OCI-LY7 (cell line): ENCODE measurements around the gene XIRP2. TPM values are rescaled to one million over a fixed set of nuclear protein-coding genes. Genes with fewer than 3 reads are reported as not detected.

Experiments
- BruUV-seq: library from RNA; stranded (reverse); fragments of 400-500 nt; replicated peaks from 2 replicates; lab custom pipeline; 2021; lab: Mats Ljungman, UMichigan
- CTCF ChIA-PET: fragments of 300-600 bp; sonication (Branson Sonifier 250); formaldehyde crosslinking; loops from one replicate; lab custom pipeline; 2022; ENCODE audit warnings: antibody characterized with exemption; ENCODE audit not compliant: unreplicated experiment; lab: Charles Lee
- POLR2A ChIA-PET: fragments of 300-600 bp; sonication (Branson Sonifier 250); formaldehyde crosslinking; loops from one replicate; lab custom pipeline; 2022; ENCODE audit warnings: antibody characterized with exemption; lab: Charles Lee
- DNase-seq: peaks from one replicate; pipeline ENCODE4 v3.0.0-alpha.2; 2015; ENCODE audit warnings: low spot score
- H2AFZ ChIP-seq: fragments of 200-600 bp; sonication (generic), shearing (Covaris generic); 2 replicates; pipeline ENCODE4 v1.6.1; 2014; ENCODE audit warnings: mild to moderate bottlenecking, antibody characterized with exemption, low read length, moderate library complexity
- H3K27ac ChIP-seq: fragments of 200-600 bp; sonication (generic); 2 replicates; pipeline ENCODE4 v1.5.1; 2014; ENCODE audit warnings: mixed run types, low read depth, mild to moderate bottlenecking, moderate library complexity, low read length, inconsistent platforms; ENCODE audit not compliant: poor library complexity, severe bottlenecking
- H3K36me3 ChIP-seq: fragments of 200-600 bp; sonication (generic); 2 replicates; pipeline ENCODE4 v1.6.1; 2014; ENCODE audit warnings: mild to moderate bottlenecking, antibody characterized with exemption, low read length, moderate library complexity, mixed read lengths; ENCODE audit not compliant: insufficient read depth
- H3K4me1 ChIP-seq: fragments of 200-600 bp; sonication (generic); 2 replicates; pipeline ENCODE4 v1.5.1; 2014; ENCODE audit warnings: mild to moderate bottlenecking, low read length; ENCODE audit not compliant: insufficient read depth, poor library complexity, severe bottlenecking
- H3K4me2 ChIP-seq: fragments of 200-600 bp; sonication (generic); 2 replicates; pipeline ENCODE4 v1.6.1; 2014; ENCODE audit warnings: mild to moderate bottlenecking, low read length
- H3K4me3 ChIP-seq: fragments of 200-600 bp; sonication (generic); 2 replicates; pipeline ENCODE4 v1.5.1; 2014; ENCODE audit warnings: mild to moderate bottlenecking, low read depth, low read length; ENCODE audit not compliant: poor library complexity, severe bottlenecking
- H3K79me2 ChIP-seq: fragments of 200-600 bp; sonication (generic); 2 replicates; pipeline ENCODE4 v1.6.1; 2016; ENCODE audit warnings: low read depth, mild to moderate bottlenecking, low read length, moderate library complexity, mixed read lengths; ENCODE audit not compliant: insufficient read depth
- H3K9me2 ChIP-seq: fragments of 200-600 bp; sonication (generic); 2 replicates; pipeline ENCODE4 v1.6.1; 2016; ENCODE audit warnings: mild to moderate bottlenecking, low read length, mixed read lengths; ENCODE audit not compliant: insufficient read depth
- H3K9me3 ChIP-seq: fragments of 200-600 bp; sonication (generic); 2 replicates; pipeline ENCODE4 v1.6.1; 2014; ENCODE audit warnings: mild to moderate bottlenecking, mixed run types, low read length, mixed read lengths
- H4K20me1 ChIP-seq: fragments of 200-600 bp; sonication (generic); 2 replicates; pipeline ENCODE4 v1.6.1; 2014; ENCODE audit warnings: mild to moderate bottlenecking, antibody characterized with exemption, low read length, moderate library complexity, mixed read lengths; ENCODE audit not compliant: insufficient read depth
- EZH2phosphoT487 ChIP-seq: fragments of 200-600 bp; sonication (generic); IDR thresholded peaks from 2 replicates; pipeline ENCODE4 v1.6.1; 2018; ENCODE audit warnings: low read depth, borderline replicate concordance, mild to moderate bottlenecking, mixed run types, antibody characterized with exemption, low read length, moderate library complexity, mixed read lengths
- intact Hi-C: fragments of 100-400 bp; cut with micrococcal nuclease; formaldehyde crosslinking; loops from one replicate; pipeline ENCODE4 v1.10.0; 2022; ENCODE audit not compliant: unreplicated experiment
- total RNA-seq, 2 experiments: library from RNA; depleted of rRNA in 1 of 2; stranded (reverse); fragments of >200 nt in 1 of 2; shearing (Covaris generic) in 1 of 2; gene quantifications; 2 replicates each; pipeline ENCODE4 v1.2.3, GENCODE V29; 2014 to 2022
- TF ChIP-seq, protein P1 (sequence below): fragments of 200-600 bp; sonication (generic); conservative IDR thresholded peaks from 2 replicates; pipeline ENCODE4 v1.5.1; 2014; ENCODE audit warnings: mild to moderate bottlenecking, antibody characterized with exemption, low read length, moderate library complexity, mixed read lengths

The XIRP2 gene
- total RNA-seq, 2 experiments from 2014 or later = not detected

DNA sequence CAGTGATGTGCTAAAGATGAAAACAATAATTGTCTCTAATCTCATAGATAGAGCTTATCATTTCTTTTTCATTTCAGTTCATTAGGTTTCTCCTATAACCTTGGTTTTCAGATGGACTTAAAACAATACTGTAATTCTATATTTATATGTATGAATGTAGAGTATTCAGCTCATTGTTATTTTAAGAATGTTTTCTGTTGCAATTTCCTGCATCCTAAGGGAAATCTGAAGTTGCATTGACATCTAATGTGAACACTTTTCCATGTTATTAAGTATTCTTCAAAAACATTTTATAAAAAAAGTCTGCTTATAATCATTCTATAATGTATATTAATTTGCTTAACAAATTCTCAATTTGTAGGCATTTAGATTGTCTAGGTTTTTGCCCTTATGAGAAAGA lies 288.9 kb downstream of the XIRP2 start:
- H3K79me2 ChIP-seq = no peaks in the 10 kb centered on the region
- CTCF ChIA-PET = no interaction called here
- no peaks in the 10 kb centered on the region for H4K20me1 ChIP-seq
- no peak for DNase-seq
- no peak overlapping the region for H3K4me2 ChIP-seq
- H3K36me3 ChIP-seq = no peaks in the 10 kb centered on the region
- BruUV-seq = no TSS peak
- no peaks in the 10 kb centered on the region for H3K4me1 ChIP-seq
- no peak for TF ChIP-seq EZH2phosphoT487
- TF ChIP-seq, protein P1, sequence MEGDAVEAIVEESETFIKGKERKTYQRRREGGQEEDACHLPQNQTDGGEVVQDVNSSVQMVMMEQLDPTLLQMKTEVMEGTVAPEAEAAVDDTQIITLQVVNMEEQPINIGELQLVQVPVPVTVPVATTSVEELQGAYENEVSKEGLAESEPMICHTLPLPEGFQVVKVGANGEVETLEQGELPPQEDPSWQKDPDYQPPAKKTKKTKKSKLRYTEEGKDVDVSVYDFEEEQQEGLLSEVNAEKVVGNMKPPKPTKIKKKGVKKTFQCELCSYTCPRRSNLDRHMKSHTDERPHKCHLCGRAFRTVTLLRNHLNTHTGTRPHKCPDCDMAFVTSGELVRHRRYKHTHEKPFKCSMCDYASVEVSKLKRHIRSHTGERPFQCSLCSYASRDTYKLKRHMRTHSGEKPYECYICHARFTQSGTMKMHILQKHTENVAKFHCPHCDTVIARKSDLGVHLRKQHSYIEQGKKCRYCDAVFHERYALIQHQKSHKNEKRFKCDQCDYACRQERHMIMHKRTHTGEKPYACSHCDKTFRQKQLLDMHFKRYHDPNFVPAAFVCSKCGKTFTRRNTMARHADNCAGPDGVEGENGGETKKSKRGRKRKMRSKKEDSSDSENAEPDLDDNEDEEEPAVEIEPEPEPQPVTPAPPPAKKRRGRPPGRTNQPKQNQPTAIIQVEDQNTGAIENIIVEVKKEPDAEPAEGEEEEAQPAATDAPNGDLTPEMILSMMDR = no peak
- POLR2A ChIA-PET = interaction anchor here (0.6 to 0.8 kb wide), 2 partner anchors 11 to 564 kb away, joined by 3 to 5 read pairs; no protein-coding TSS in a partner anchor
- H3K4me3 ChIP-seq = no peak overlapping the region
- H2AFZ ChIP-seq = no peak overlapping the region
- H3K9me2 ChIP-seq = no peaks in the 10 kb centered on the region
- intact Hi-C loops = no loop called here
- H3K27ac ChIP-seq = no peak overlapping the region
- H3K9me3 ChIP-seq = no peaks in the 10 kb centered on the region

DNA sequence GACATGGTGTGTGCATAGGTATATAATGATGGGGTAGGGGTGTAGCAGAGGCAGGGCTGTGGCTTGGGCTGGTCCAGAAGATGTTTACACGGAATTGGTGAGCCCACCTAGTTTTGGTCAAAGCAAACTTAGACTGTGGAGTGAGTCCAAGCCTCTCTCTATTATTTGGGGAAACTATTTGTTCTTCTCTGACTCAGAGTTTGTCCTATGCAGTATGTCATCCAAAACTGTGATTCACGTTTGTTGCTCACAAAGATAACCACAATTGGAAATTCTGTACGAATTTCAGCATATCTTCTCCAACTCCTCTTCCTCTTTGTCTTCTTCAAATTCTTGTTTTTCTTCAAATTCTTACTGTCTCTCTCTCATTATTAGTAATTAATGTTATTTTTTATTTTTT lies 292.9 kb downstream of the XIRP2 start:
- POLR2A ChIA-PET = no interaction called here
- Histone ChIP-seq H3K9me2 (no peaks in the 10 kb centered on the region), H3K9me3 (no peaks in the 10 kb centered on the region), H3K4me3 (no peak overlapping the region), H3K27ac (no peak overlapping the region), H3K4me1 (no peaks in the 10 kb centered on the region), H3K4me2 (no peak overlapping the region), H2AFZ (no peak overlapping the region), H3K79me2 (no peaks in the 10 kb centered on the region), H4K20me1 (no peaks in the 10 kb centered on the region), H3K36me3 (no peaks in the 10 kb centered on the region)
- no TSS peak for BruUV-seq
- CTCF ChIA-PET = no interaction called here
- no peak for DNase-seq
- TF ChIP-seq, protein P1 = no peak
- TF ChIP-seq EZH2phosphoT487 = no peak
- intact Hi-C loops = no loop called here

DNA sequence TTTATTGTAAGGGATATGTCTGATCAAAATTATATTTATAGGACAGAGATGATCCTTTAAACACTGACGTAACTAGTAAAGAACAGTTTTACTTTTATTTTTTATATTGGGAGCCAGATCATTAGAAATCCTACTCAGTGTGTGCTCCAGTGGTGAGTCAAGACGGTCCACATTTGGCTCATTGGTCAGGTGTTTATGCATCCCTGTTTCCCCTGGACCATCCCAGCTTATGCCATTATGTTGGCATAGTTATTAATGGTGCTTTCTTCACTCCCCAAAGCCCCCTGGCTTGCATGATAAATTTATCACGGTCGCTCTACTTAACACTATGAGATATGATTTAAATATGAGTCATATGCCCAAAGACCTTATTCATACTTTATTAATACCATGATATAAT lies 293.4 kb downstream of the XIRP2 start:
- no peaks in the 10 kb centered on the region for H3K79me2 ChIP-seq
- ChIA-PET CTCF (no interaction called here), POLR2A (no interaction called here)
- no peak overlapping the region for H3K27ac ChIP-seq
- DNase-seq = no peak
- no peaks in the 10 kb centered on the region for H3K36me3 ChIP-seq
- H2AFZ ChIP-seq = no peak overlapping the region
- no peak overlapping the region for H3K4me2 ChIP-seq
- intact Hi-C loops = no loop called here
- BruUV-seq = no TSS peak
- H3K9me3 ChIP-seq = no peaks in the 10 kb centered on the region
- no peaks in the 10 kb centered on the region for H4K20me1 ChIP-seq
- TF ChIP-seq, protein P1 = no peak
- no peak for TF ChIP-seq EZH2phosphoT487
- no peaks in the 10 kb centered on the region for H3K9me2 ChIP-seq
- H3K4me1 ChIP-seq = no peaks in the 10 kb centered on the region
- no peak overlapping the region for H3K4me3 ChIP-seq
